UCSD-AML1 (cell line): Measurements from ENCODE around the gene CYP26A1.

Experiments
- DNase-seq: peaks from one replicate; lab custom pipeline; 2025; ENCODE audit not compliant: unreplicated experiment; lab: John Stamatoyannopoulos, UW

The CYP26A1 gene, protein sequence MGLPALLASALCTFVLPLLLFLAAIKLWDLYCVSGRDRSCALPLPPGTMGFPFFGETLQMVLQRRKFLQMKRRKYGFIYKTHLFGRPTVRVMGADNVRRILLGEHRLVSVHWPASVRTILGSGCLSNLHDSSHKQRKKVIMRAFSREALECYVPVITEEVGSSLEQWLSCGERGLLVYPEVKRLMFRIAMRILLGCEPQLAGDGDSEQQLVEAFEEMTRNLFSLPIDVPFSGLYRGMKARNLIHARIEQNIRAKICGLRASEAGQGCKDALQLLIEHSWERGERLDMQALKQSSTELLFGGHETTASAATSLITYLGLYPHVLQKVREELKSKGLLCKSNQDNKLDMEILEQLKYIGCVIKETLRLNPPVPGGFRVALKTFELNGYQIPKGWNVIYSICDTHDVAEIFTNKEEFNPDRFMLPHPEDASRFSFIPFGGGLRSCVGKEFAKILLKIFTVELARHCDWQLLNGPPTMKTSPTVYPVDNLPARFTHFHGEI

DNA sequence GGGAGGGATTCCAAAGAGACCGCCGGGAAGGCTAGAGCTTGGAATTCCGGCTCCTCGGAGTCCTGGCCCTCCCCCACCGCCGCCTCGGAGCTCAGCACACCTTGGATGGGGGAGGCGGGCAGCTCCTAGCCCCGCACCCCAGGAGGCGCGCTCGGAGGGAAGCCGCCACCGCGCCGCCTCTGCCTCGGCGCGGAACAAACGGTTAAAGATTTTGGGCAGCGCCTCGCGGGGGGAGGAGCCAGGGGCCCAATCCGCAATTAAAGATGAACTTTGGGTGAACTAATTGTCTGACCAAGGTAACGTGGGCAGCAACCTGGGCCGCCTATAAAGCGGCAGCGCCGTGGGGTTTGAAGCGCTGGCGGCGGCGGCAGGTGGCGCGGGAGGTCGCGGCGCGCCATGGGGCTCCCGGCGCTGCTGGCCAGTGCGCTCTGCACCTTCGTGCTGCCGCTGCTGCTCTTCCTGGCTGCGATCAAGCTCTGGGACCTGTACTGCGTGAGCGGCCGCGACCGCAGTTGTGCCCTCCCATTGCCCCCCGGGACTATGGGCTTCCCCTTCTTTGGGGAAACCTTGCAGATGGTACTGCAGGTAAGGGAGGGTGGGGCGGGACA lies at the start of gene CYP26A1:
Gene CYP26A1, plus strand, starts transcription at position 355 of the 608 bp plus-strand sequence. Its CDS starts 42 bp downstream, at position 397.
- peak; percentile 72 for DNase-seq

DNA sequence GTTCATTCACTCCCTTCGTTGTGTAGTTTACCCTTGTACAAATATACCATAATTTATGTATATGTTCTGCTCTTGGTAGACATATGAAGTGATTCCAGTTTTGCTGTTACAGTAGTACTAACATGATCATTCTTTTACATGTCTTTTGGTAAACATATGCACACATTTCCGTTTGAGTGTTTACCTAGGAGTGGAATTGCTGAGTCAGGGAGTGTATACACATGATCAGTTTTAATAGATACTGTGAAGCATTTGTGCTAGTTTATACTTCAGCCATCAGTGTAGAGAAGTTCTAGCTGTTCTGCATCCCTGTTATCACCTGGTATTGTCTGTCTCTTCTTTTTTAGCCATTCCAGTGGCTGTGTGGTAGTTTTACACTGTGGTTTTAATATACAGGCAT lies 47.6 kb upstream of the CYP26A1 start:
- DNase-seq = no peak

DNA sequence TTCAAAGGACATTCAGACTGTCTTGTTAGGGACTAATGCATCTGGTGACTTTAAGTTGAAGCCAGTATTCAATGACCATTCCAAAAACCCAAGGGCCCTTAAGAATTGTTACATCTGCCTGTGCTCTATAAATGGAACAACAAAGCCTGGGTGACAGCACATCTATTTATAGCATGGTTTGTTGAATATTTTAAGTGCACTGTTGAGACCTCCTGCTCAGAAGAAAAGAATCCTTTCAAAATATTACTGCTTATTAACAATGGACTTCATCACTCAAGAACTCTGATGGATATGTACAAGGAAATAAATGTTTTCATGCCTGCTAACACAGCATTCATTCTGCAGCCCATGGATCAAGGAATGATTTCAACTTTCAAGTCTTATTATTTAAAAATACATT lies 46.2 kb upstream of the CYP26A1 start:
- DNase-seq = no peak

DNA sequence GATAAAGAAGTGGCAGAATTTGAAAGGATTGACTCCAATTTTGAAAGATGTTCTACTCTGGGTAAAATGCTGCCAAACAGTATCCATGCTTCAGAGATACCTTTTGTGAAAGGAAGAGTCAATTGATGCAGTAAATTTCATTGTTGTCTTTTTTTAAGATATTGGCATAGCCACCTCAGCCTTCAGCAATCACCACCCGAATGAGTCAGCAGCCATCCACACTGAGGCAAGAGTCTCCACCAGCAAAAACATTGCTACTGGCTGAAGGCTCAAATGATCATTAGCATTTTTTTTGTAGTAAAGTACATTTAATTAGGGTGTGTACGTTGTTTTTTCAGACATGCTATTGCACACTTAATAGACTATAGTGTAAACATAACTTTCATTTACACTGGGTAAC lies 44.8 kb upstream of the CYP26A1 start:
- no peak for DNase-seq

DNA sequence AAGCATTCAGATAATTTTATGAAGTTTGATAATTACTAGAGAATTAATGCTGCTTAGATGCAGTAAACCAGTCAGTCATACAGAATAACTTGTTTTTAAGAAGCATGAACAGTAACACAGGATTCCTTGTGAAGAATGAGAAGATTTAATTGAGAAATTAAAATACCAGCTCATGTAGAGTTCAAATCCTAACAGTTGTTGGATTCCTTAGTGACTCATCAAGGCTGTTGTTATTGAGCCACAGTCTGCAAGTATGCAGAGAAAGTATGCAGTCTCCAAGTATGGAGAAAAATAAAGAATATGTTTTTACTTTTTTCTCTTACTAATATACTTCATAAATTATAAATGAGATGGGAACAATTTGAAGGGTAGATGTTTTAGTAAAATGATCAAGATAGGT lies 43.3 kb upstream of the CYP26A1 start:
- no peak for DNase-seq

DNA sequence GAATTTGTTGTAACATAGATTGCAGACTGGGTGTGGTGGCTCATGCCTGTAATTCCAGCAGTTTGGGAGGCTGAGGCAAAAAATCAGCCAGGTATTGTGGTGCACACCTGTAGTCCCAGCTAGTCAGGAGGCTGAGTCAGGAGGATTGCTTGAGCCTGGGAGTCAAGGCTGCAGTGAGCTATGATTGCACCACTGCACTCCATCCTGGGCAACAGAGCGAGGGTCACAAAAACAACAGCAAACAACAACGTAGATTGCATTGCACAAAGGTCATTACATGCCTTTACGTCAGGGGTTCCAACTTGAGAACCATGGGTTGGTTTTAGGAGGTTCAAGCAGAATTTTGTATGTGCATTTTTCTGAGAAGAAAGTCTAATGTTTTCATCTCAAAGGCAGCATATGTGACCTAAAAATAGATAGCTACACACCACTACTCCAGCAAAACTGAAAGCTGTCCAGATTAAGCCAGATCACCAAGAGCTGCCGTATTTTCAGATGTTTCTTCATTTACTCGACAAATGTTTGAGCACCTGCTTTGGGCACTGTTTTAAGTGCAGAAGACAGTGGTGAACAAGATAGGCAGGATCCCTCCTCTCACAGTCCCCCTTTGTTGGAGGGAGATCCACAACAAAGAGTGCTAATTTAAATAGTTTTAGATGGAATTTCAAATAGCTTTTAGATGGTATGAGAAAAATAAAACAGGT lies 41.4 kb upstream of the CYP26A1 start:
- no peak for DNase-seq

DNA sequence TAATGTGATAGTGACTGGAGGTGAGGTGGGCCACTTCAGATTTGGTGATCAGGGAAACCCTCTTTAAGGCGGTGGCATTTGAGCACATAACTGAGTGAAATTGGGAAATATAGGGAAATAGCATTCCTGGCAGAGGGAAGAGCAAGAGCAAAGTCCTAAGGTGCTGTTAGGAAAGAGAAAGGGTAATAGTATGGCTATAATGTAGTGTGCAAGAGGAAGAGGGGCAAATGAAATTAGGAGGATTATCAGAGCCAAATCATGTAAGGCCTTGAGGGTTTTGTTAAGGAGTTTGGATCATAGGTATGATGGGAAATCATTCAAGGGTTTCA lies 40.9 kb upstream of the CYP26A1 start:
- no peak for DNase-seq

DNA sequence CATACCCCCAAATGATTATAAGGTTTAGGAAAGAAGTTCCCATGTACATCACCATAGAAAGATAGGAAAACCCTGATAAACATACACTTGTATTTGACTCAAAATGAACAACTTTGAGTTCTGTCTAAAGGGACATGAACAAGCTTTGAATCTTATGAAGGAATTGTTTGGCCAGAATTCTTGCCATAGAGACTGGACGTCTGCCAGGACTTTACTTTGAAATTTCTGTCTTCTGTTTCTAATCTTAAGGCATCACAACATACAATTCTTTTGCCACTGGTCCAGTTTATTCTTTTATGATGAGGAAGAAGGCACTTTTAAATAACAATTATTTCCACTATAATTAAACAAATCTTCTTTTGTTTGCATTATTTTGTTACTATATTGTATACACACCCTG lies 39.3 kb upstream of the CYP26A1 start:
- DNase-seq = no peak

DNA sequence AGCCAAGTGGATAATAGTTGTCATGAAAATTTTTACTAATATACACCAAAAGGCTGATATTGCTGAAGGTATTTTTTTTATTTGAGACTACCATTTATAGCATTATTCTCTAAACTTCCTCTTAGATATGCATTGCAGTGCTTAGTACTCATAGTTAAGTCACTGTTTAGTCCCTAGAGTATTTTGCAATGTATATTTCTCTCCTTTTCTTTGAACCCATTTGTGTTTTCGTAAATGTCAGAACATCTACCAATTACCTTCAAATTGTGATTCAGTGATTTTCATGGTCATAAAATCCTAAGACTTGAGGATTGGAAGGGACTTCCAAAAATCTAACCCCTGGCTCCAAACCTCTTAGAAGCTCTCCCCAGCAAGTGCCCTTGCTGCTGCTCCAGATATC lies 34.6 kb upstream of the CYP26A1 start:
- DNase-seq = no peak

DNA sequence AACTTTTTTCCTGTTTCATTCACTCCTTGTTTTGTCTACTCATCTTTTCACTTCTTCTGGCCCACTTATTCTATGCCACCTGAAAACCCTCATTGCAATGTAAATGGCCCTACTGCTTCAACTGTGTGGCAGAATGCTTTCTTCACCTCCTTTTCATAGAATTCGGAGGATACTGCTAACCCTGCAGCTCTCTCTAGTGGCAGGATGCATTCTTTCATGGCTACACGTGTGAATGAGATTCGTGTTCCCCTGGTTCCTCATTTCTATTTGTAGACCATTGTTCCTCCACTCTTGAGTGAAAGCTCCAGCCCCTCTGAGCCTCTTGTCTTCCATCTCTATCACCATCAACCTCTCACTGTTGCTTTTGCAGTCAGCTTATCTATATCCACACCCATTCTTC lies 34.0 kb upstream of the CYP26A1 start:
- peak; percentile 41 for DNase-seq

DNA sequence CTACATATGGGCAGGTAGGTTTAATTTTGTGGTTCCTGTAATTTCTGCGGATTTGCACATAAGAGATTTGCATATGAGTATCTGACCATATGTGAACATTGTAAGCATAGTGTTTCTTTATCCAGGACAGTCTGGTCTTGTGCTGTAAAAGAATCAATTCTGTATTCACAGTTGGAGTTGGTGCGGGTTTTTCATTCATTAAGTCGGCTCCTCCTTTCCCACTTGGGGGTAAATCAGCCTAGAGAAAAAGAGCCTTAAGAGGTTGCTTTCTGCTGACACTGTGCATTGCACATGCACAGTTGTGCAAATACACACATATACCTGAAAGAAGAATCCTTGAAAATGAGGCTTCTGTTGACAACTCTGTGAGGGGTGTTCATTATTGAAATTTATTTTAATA lies 19.2 kb upstream of the CYP26A1 start:
- DNase-seq = no peak

DNA sequence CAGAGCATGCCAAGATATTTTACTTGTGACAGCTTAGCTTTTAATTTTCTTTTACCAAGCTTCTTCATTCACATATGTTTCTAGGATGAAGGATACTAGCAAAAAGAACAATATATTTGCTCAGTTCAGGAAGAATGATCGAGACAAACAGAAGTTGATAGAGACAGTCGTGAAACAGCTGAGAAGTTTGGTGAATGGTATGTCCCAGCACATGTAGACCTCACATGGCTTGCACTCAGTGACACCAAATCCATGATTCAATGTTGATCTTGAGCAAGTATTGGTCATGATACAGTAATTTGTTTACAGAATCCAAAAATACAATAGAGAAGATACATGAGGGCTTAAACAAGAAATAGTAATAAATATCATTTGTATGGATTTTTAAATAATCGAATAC lies 15.6 kb upstream of the CYP26A1 start:
- DNase-seq = no peak

DNA sequence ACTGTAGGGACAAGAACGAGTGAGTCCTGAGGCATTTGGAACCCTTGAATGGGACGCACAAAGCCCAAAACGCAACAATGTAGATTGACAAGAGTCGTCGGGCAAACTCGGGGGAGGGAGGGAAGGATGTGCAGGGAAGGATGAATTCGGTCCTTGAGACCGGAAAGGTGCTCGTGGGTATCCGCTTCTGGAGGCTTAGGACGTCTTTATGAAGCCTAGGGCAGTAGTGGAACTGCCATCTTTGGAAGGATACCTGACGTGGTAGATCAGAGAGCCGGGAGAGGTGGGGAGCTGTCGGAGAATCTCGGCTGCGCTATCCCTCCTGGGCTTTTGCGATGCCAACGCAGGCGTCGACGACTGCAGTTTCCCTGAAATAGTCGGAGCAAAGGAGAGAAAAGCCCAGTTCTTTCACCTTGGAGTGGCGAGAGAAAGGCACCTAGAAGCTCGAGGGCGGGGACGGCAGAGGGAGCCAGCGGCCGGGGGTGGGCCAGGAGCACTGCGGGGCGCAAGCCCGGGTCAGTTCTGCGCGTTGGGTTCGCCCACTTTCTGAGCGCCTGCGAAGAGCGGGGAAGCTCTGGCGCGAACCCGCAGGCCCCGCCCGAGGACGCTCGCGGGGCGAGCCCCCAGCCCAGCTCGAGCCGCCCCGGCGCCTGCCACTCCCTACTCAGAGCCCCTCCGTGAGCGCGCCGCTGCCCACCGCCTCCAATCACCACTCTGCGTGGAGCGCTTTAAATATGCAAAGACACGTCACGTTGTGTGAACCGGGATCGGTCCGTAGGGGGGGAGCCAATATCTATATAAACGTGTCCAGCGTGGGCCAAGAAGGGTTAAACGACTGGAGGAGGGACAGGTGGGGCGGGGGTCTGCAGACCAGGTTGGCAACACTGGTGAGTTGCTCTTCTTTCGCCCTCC lies 13.5 kb upstream of the CYP26A1 start, which contains the start of gene CYP26C1:
Gene CYP26C1, plus strand, starts transcription at position 824 of the 912 bp plus-strand sequence. CDS start 466 bp downstream, outside the sequence.
- DNase-seq = no peak

DNA sequence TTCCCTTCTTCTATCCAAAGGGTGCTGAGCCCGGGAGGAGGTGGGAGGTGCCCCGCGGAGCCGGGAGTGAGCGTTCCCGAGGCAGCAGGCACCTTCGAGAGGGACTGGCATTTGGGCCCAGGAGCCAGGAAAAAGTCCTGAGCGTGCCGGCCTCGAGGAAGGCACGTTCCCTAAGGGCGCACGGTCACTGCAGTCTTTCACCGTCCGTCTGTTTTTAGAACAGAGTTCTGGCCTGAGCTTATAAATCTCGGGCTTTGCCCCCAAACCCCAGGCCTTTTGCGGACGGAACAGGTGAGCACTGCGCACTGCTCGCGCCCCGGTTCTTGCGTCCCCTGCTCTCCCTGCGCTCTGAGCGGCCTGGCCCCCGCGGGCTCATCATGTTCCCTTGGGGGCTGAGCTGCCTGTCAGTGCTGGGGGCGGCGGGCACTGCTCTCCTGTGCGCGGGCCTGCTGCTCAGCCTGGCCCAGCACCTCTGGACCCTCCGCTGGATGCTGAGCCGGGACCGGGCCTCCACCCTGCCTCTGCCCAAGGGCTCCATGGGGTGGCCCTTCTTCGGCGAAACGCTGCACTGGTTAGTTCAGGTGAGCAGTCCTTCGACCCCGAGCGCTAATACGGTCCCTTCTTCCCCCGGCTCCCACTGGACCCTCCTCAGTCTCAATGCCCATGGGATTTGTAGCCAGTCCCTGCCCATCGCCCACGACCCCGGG lies 12.7 kb upstream of the CYP26A1 start:
- no peak for DNase-seq

DNA sequence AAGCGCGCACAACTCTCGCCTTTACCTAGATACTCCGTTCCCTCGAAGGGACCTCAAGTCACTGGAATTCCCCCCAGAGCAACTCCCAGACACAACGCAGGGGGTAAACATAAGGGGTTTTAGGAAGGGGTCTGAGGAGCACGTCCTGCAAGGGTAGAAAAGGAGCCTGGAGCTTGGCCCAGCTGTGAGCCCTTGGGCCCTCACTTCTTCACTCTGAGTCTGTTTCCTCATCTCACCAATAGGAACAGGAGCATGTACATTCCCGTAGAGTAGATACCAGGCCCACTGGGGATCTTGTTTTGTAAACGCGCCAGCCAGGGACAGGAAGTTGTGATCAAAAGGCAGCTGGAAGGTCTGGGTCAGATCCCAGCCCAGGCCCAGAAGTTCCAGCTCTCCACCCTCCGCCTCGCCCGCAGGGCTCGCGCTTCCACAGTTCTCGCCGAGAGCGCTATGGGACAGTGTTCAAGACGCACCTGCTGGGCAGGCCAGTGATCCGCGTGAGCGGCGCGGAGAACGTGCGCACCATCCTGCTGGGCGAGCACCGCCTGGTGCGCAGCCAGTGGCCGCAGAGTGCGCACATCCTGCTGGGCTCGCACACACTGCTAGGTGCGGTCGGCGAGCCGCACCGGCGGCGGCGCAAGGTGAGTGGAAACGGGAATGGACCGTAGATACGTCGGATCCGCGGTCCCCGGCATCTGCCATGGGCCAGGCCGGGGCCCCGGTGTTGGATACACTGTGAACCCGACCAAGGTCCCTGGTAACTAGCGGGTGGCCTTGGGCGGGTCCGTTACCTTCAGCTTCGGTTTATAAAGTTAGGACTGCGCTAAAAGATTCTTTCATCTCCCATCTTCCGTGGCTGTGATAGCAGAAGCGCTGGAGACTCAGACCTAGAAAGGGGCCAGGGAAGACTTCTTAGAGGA lies 11.8 kb upstream of the CYP26A1 start:
- DNase-seq = no peak

DNA sequence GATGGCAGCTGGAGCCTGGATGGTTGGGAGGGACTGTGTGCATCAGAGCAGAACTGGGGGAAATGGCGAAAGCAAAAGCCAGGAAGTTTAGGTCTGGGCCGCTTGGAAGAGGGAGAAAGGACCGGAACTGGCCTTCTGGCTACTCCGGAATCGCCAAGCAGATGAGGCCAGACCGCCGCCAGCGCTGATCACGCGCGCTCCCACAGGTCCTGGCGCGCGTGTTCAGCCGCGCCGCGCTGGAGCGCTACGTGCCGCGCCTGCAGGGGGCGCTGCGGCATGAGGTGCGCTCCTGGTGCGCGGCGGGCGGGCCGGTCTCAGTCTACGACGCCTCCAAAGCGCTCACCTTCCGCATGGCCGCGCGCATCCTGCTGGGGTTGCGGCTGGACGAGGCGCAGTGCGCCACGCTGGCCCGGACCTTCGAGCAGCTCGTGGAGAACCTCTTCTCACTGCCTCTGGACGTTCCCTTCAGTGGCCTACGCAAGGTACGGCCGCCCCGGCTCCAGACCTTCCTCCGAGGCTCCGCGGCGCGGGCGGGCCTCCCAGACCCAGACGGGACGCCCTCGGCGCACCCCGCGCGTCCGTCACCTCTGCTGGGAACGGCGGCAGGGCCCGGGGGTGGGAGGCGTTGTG lies 11.1 kb upstream of the CYP26A1 start:
- DNase-seq = no peak

DNA sequence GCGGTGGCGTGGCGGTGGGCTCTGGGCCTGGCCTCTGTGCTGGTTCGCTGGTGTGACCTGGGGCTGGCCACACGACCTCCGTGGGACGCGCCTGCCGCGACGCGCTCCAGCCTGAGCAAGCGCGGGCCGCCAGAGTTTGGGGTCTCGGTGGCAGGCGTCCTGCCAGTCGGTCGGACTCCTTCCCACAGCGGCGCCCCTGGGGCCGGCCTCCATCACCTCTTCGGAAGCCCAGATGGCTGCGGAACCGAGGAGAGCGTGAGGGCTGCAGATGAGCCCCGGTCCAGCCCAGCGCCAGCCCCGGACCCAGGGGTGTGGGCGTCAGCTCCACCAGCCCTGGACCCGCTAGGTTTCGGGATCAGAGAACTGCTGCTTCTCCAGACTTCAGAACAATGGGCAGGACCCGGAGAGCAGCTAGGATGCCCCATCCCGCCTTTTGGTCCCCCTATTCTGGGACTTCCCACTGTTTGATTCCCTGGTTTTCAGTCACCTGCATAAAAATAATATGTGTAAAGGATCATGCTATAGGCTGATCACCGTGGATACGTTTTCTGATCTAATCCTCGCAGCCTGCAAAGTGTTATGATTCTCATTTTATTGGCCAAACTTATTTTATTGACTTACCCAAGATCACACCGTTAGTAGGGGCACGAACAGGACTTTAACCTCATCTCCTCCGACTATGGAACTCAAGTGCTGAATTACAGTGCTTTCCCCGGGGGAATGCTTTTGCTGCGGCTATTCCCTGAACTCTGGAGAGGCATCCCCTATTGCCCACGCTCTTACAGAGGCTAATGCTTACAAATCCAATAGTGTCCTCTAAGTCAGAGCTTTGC lies 10.3 kb upstream of the CYP26A1 start:
- DNase-seq = no peak
